ENCODE data around the gene GORASP2.

GORASP2 gene

DNA sequence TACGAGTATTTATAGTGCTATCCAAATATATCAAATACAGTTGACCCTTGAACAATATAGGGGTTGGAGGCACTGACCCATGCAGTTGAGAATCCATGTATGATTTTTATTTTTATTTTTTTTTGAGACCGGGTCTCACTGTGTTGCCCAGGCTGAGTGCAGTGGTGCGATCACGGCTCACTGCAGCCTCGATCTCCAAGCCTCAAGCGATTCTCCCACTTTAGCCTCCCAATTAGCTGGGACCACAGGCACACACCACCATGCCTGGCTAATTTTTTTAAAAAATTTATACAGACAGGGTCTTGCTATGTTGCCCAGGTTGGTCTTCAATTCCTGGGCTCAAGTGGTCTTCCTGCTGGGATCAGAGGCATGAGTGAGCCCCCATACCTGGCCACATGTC lies 70.6 kb downstream of the GORASP2 start:
- DNase-seq (ENCODE audit: low spot score), result no peak

DNA sequence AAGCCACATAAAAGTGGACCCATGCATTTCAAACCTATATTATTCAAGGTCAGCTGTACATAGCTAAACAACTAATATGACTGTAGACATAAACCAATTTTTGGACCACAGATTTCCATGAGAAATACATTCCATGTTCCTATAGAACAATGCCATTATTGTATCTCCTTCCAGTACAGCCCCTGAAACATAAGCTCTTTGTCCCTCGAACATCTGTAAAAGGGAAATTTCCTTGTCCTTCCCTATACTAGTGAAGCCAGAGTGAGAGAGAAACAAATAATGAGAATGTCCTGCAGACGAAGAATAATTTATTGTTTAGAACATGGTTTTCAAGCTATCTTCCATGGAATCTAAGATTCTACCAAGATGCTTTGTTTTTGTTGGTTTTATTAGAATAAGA lies 75.3 kb downstream of the GORASP2 start:
- DNase-seq (ENCODE audit: low spot score), result no peak

DNA sequence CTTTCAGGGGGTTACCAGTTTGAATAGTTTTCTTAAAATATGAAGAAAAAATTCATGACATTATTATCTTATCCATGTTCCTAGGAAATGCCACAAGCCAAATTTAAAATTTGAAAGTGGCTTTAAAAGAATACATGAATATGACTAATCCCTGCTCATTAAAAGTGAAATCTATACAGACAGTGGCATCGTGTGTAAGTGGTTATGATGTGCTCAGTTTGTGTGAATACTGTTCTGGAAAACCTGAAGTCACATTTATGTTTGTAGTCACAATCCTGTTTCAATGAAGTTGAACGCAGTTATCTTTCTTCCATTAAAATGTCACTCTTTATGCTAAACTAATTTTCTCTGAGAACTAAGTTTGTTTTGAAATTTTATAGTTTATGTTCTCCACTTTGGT lies 75.8 kb downstream of the GORASP2 start:
- no peak for DNase-seq (ENCODE audit: low spot score)

DNA sequence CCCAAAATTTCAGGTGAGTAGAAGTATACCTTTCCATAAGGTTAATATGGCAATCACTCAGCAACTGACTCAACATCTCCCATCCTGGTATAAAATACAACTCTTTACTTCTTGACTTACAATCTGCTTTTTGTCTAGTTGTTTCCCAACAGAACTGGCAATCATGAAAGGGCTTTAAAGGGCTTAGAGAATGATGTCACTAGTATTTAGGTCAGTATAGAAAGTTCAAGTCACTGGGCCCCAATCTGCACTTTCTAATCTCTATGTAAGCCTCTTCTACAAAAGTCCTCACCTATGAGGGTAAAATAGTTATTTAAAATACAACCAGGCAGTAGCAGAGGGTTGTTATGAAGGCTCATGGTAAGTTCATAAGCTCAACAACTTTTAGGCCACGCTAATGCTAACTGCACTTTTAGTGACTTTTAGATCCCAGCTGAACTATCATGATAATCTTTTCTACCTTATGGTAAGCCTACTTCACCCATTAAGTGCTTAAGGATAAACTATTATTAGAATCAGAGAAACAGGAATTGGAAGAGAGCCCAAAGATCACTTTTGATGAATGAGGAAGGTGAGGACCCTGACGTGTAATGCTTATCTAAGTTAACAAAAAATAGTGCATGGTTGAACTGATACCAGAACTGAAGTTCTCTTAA lies 79.6 kb downstream of the GORASP2 start:
- no peak for DNase-seq (ENCODE audit: low spot score)

DNA sequence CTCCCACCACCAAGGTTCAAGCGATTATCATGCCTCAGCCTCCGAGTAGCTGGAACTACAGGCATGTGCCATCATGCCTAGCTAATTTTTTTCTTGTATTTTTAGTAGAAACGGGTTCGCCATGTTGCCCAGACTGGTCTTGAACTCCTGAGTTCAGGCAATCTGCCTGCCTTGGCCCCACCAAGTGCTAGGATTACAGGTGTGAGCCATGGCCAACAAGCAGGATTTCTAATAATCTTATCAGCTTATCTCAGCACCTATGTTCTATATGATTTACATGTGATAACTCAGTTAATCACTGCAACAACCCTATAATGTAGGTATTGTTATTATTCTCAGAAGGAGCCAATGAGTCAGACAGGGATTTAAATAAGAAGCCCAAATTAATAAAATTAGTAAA lies 80.3 kb downstream of the GORASP2 start:
- no peak for DNase-seq (ENCODE audit: low spot score)

DNA sequence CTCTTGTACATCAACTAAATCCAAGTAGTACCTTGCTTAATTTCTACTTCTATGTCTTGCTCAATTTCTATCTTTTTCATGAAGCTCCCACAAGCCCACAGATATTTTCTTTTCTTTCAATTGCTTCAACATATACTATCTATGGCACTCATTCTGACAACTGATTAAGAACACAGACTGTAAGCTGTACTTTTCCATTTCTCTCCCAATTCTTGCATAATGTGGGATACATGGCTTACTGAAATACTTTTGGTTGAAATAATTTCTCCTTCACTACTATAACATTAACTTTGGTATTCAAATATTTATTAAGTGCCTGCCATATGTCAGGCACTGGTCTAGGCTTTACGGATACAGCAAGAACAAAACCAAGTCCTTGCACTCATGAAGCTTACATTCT lies 84.8 kb downstream of the GORASP2 start:
- DNase-seq (ENCODE audit: low spot score), result no peak

DNA sequence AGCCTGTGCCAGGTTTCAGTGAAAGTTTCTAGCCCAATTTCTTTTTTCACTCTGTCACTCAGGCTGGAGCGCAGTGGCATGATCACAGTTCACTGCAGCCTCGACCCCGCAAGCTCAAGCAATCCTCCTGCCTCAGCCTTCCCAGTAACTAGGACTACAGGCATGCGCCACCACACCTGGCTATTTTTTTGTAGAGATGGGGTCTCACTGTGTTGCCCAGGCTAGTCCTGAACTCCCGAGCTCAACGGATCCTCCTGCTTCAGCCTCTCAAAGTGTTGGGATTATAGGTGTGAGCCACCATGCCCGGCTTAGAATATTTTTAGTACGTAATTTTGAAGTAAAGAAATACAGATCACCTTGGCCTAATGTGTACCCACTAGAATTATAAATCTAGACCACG lies 87.1 kb downstream of the GORASP2 start:
- DNase-seq (ENCODE audit: low spot score), result no peak

All from ecto neural progenitor cell (in vitro differentiated cells).